ENCODE measurements around the gene LRMDA.

Gene LRMDA

DNA sequence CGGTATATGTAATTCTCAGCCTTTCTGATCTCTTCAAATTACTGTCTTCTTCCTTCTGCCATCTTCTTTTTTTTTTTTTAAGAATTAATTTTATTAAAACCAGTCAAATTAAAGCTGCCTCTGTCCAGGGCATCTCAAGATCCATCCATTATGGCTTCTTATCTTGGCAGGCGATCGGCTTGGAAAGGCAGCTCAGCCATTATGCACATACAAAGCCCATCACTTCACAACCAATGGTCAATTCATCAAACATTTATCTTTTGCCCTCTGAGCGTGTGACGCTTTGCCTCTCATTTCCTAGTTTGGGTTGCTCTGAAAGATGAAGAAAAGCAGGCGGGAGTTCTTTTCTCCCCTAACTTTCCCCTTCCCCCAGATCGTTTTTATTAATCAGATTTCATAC is 591.6 kb downstream of the LRMDA start:
- no peak overlapping the region for H3K4me3 ChIP-seq (ENCODE audit: low read length)

DNA sequence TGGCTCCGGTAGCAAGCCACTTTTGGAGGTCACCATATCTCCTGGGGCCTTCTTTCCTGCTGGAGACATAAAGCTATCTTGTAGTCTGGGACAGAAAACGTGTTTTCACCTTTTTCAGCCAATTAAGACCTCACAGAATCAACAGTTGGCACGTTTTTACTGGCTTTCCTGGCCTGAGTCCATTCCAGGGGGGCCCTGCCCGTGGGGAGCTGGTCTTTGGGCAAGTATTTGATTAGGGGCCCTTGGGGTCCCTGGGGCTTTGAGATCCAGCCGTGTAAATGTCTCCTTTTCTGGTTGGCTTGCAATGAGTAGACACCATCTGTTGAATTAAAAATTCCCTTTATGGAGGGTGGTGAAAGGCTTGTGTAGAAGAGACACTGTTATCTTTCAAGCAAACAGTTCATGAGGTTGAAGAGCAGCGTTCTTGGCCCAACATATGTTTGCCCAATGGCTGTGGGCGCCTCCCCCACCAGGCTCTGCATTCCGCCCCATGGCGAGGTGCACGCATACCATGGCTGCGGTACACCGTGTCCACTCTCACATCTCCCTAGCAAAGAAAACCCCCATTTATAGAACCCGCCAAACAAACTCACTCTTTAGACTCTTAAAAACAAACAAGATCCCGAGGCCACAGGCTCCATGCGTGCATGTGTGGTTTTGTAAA is 593.2 kb downstream of the LRMDA start:
- H3K9ac ChIP-seq (ENCODE audit: low read length), result no peak overlapping the region
- H3K4me1 ChIP-seq (ENCODE audit: control insufficient read depth, low read depth, low read length), result no peaks in the 10 kb centered on the region
- H3K27me3 ChIP-seq (ENCODE audit: control insufficient read depth, insufficient read depth, low read length), result no peaks in the 10 kb centered on the region
- H3K4me3 ChIP-seq (ENCODE audit: low read length), result no peak overlapping the region
- H3K9me3 ChIP-seq (ENCODE audit: control insufficient read depth, low read depth, low read length), result no peaks in the 10 kb centered on the region
- no peak overlapping the region for H3K27ac ChIP-seq (ENCODE audit: low read length)
- no peaks in the 10 kb centered on the region for H3K36me3 ChIP-seq (ENCODE audit: control insufficient read depth, low read depth, low read length)

More for the DNA sequence above, 591.6 kb downstream of the LRMDA start:
- Histone ChIP-seq H3K36me3 (ENCODE audit: control insufficient read depth, low read depth, low read length) (no peaks in the 10 kb centered on the region), H3K27ac (ENCODE audit: low read length) (no peak overlapping the region), H3K9me3 (ENCODE audit: control insufficient read depth, low read depth, low read length) (no peaks in the 10 kb centered on the region), H3K27me3 (ENCODE audit: control insufficient read depth, insufficient read depth, low read length) (no peaks in the 10 kb centered on the region), H3K9ac (ENCODE audit: low read length) (no peak overlapping the region), H3K4me1 (ENCODE audit: control insufficient read depth, low read depth, low read length) (no peaks in the 10 kb centered on the region)

DNA sequence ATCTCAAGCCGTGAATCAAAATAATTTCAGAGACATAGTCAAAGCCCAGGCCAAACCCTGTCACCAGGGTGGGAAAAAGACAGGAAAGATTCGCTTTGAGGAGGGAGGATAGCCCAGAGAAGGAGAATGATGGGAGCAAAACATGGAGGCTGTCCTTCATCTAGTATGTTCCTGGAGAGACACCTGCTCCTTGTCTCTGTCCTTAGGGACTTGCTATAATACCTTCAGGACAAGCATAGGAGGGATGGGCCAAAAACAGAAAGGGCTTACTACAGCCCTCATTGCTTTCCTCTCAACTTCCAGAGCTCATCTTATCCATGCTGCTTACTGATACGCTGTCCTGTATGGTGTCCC is 593.7 kb downstream of the LRMDA start:
- H3K4me3 ChIP-seq (ENCODE audit: low read length), result no peak overlapping the region
- no peak overlapping the region for H3K27ac ChIP-seq (ENCODE audit: low read length)
- H3K9me3 ChIP-seq (ENCODE audit: control insufficient read depth, low read depth, low read length), result no peaks in the 10 kb centered on the region
- H3K4me1 ChIP-seq (ENCODE audit: control insufficient read depth, low read depth, low read length), result no peaks in the 10 kb centered on the region
- no peak overlapping the region for H3K9ac ChIP-seq (ENCODE audit: low read length)
- no peaks in the 10 kb centered on the region for H3K36me3 ChIP-seq (ENCODE audit: control insufficient read depth, low read depth, low read length)
- no peaks in the 10 kb centered on the region for H3K27me3 ChIP-seq (ENCODE audit: control insufficient read depth, insufficient read depth, low read length)

DNA sequence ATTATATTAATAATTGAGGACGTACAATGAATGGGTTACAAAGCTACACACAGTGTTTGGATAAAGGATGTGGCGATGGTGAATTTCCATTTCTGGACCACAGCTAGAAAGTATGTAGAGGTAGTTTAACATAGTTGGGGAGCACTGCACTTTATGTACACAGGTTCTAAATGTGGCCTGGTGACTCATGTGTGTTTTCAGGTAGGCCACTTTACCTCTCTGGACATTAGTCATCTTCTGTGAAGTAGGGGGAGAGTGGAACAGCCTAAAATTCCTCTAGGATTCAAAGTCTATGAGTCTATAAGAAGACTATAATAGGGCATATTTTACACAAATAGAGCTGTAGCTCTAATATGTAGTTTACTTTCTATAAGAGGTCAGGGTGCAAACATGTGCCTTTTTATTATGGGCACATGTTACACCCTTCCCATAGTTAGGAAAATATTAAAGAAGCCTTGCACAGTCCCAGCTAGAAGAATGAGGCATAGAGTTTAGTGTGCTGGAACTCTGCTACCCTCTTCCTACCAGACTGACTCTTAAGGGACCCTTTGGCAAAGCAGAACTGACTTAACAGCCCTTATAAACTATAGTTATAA is 594.9 kb downstream of the LRMDA start:
- H3K4me3 ChIP-seq (ENCODE audit: low read length), result no peak overlapping the region
- no peak overlapping the region for H3K9ac ChIP-seq (ENCODE audit: low read length)

DNA sequence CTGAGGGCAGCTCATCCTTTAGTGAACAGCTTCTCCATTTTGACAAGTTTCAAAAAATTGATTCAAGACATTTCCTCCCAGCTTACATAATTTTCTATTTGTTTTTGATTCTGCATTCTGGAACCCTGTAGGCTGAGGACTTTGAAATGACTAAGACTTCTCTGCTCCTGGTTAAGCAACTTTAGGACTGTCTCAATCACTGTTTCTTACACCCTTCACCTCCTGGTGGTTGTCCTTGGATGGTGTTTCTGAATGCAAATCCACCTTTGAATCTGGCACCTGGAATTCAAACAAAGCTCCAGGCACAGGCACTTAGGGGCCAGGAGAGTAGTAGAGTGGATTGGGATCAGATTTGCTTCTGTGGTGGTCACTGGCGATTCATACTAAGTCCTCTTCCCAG is 595.5 kb downstream of the LRMDA start:
- Histone ChIP-seq H3K36me3 (ENCODE audit: control insufficient read depth, low read depth, low read length) (no peaks in the 10 kb centered on the region), H3K4me3 (ENCODE audit: low read length) (no peak overlapping the region), H3K9ac (ENCODE audit: low read length) (no peak overlapping the region), H3K4me1 (ENCODE audit: control insufficient read depth, low read depth, low read length) (no peaks in the 10 kb centered on the region), H3K27ac (ENCODE audit: low read length) (no peak overlapping the region), H3K27me3 (ENCODE audit: control insufficient read depth, insufficient read depth, low read length) (no peaks in the 10 kb centered on the region), H3K9me3 (ENCODE audit: control insufficient read depth, low read depth, low read length) (no peaks in the 10 kb centered on the region)

More for the DNA sequence above, 594.9 kb downstream of the LRMDA start:
- Histone ChIP-seq H3K36me3 (ENCODE audit: control insufficient read depth, low read depth, low read length) (no peaks in the 10 kb centered on the region), H3K27me3 (ENCODE audit: control insufficient read depth, insufficient read depth, low read length) (no peaks in the 10 kb centered on the region), H3K4me1 (ENCODE audit: control insufficient read depth, low read depth, low read length) (no peaks in the 10 kb centered on the region), H3K27ac (ENCODE audit: low read length) (no peak overlapping the region), H3K9me3 (ENCODE audit: control insufficient read depth, low read depth, low read length) (no peaks in the 10 kb centered on the region)

DNA sequence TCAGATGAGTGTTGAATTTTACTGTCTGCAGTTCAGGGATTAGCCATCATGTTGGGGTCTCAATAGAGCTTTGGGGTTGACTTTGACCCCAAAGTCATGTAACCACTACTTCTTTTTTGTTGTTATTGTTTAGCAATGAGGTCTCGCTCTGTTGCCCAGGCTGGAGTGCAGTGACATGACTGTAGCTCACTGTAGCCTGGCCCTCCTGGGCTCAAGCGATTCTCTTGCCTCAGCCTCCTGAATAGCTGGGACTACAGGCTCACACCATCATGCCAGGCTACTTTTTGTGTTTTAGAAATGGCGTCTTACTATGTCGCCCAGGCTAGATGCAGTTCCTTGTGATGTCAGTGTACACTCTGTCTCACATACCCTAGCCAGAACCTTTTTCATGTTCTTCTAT is 598.4 kb downstream of the LRMDA start:
- H3K27ac ChIP-seq (ENCODE audit: low read length), result no peak overlapping the region
- no peaks in the 10 kb centered on the region for H3K9me3 ChIP-seq (ENCODE audit: control insufficient read depth, low read depth, low read length)
- no peak overlapping the region for H3K9ac ChIP-seq (ENCODE audit: low read length)
- peaks cover 5% of the 10 kb centered on the region for H3K4me1 ChIP-seq (ENCODE audit: control insufficient read depth, low read depth, low read length)
- no peak overlapping the region for H3K4me3 ChIP-seq (ENCODE audit: low read length)
- H3K27me3 ChIP-seq (ENCODE audit: control insufficient read depth, insufficient read depth, low read length), result no peaks in the 10 kb centered on the region
- no peaks in the 10 kb centered on the region for H3K36me3 ChIP-seq (ENCODE audit: control insufficient read depth, low read depth, low read length)

DNA sequence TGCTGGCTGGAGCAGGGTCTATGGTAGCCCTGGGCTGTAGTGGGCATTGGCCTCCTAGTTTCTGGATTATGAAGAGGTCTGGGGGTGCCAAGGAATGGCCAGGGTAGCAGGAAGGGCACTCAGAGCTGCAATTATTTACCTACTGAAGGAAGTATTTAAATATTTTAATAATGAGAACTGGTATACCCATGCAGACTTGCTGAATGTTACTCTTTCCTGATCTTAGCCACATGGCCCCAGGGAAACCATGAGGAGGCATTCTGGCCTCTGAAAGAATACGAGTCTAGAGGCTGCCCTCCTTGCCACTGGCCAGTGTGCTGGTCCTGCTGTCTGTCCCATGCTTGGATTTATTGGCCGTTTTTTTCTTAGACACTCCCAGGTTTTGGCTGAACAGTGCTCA is 599.7 kb downstream of the LRMDA start:
- H3K4me3 ChIP-seq (ENCODE audit: low read length), result no peak overlapping the region
- H3K9ac ChIP-seq (ENCODE audit: low read length), result no peak overlapping the region
- no peaks in the 10 kb centered on the region for H3K9me3 ChIP-seq (ENCODE audit: control insufficient read depth, low read depth, low read length)
- H3K27me3 ChIP-seq (ENCODE audit: control insufficient read depth, insufficient read depth, low read length), result no peaks in the 10 kb centered on the region
- H3K4me1 ChIP-seq (ENCODE audit: control insufficient read depth, low read depth, low read length), result peaks cover 14% of the 10 kb centered on the region
- H3K36me3 ChIP-seq (ENCODE audit: control insufficient read depth, low read depth, low read length), result no peaks in the 10 kb centered on the region
- H3K27ac ChIP-seq (ENCODE audit: low read length), result no peak overlapping the region

DNA sequence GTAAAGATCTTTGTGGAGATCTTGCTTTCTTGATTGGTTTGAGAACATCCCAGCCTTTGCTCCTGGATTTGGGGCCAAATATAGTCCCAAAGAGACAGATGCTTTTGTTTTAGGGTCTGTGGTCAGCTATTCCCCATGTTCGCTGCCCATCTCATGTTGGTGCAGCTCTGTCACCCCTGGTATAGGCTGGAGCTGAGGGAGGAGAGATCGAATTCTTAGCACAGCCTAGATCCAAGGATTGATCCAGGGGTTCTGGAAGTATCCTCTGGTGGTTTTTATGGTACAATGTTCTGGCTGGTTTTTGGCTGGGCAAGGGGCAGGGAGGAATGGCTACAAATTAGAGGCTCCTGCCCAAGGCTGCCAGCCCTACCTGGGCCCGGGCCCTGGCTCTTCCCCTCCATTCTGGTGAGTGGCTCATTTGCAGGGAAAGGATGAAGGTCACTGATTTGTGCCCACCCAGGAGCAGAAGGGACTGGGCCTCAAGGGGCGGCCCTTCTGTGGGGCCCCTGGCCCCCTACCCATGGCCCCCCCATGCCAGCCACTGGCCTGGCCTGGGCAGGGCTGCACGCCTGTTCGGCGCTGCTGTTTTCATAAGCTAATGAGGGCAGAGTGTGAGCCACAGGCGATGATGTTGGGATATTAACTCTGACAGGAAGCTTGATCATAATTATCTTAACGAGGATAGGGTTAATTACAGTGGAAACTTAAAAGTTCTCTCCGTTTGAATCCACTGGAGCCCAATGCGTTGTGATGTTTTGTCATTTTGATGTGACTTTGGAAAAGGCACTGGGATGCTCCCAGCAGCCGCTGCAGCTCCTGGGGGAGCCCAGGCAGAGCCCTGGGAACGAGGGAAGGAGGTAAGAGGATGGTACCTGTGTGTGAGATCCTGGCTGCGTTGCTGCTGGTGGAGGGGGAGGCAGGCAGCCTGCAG is 600.6 kb downstream of the LRMDA start:
- Histone ChIP-seq H3K9me3 (ENCODE audit: control insufficient read depth, low read depth, low read length) (no peaks in the 10 kb centered on the region), H3K4me3 (ENCODE audit: low read length) (no peak overlapping the region), H3K9ac (ENCODE audit: low read length) (no peak overlapping the region), H3K36me3 (ENCODE audit: control insufficient read depth, low read depth, low read length) (no peaks in the 10 kb centered on the region), H3K27me3 (ENCODE audit: control insufficient read depth, insufficient read depth, low read length) (no peaks in the 10 kb centered on the region), H3K27ac (ENCODE audit: low read length) (no peak overlapping the region), H3K4me1 (ENCODE audit: control insufficient read depth, low read depth, low read length) (peaks cover 14% of the 10 kb centered on the region)

DNA sequence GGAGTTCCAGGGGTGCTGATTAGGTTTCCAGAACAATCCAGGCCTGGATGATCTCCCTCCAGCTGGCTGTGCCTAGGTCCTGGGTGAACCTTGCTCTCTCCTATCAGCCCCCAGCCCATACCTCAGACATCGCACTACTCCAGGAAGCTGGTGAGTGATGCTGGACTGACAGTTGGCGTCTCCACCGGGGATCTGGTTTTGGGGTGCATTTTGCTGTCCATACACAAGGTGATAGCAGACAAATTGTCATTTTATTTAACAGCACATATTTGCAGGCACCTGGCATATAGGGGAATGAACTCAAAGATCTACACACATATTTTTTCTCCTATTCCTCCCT is 601.2 kb downstream of the LRMDA start:
- Histone ChIP-seq H3K27ac (ENCODE audit: low read length) (no peak overlapping the region), H3K27me3 (ENCODE audit: control insufficient read depth, insufficient read depth, low read length) (no peaks in the 10 kb centered on the region), H3K4me1 (ENCODE audit: control insufficient read depth, low read depth, low read length) (peaks cover 14% of the 10 kb centered on the region), H3K9me3 (ENCODE audit: control insufficient read depth, low read depth, low read length) (no peaks in the 10 kb centered on the region), H3K4me3 (ENCODE audit: low read length) (no peak overlapping the region), H3K9ac (ENCODE audit: low read length) (no peak overlapping the region), H3K36me3 (ENCODE audit: control insufficient read depth, low read depth, low read length) (no peaks in the 10 kb centered on the region)

DNA sequence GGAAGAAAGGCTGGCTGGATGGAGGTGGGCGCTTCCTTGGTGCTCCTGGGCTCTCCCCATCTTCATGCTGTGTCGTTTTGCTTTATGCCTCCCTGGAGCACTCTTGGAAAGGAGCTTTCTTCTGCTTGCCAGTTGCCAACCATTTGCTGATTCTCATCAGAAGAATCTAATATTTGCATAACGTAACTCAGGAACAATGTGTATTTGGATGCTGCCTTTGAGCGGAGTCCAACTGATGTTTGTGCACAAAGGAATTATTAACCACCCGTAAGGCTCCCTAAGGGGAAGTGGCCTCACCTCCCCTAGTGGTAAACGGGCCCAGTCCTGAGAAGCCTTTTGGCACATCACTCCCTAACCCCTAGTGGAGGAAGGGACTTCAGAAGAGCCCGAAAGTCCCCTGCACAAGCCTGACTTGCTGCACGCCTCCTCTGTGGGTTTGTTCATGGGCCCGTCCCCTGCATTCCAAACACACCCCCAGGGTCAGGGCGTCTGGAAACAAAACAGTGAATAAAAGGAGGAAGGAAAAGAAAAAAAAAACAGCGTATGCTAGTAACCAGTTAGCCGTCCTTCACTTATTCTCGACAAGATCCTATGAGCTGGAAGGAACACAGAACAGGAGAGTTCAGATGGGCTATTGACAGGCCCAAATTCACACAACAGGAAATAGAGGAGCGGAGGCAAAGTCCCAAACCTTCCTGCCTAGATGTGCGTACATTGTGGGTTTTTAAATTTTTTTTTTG is 602.2 kb downstream of the LRMDA start:
- H3K4me3 ChIP-seq (ENCODE audit: low read length), result no peak overlapping the region
- H3K4me1 ChIP-seq (ENCODE audit: control insufficient read depth, low read depth, low read length), result peaks cover 14% of the 10 kb centered on the region
- H3K36me3 ChIP-seq (ENCODE audit: control insufficient read depth, low read depth, low read length), result no peaks in the 10 kb centered on the region
- no peaks in the 10 kb centered on the region for H3K9me3 ChIP-seq (ENCODE audit: control insufficient read depth, low read depth, low read length)
- H3K9ac ChIP-seq (ENCODE audit: low read length), result no peak overlapping the region
- no peaks in the 10 kb centered on the region for H3K27me3 ChIP-seq (ENCODE audit: control insufficient read depth, insufficient read depth, low read length)
- H3K27ac ChIP-seq (ENCODE audit: low read length), result no peak overlapping the region
